Calu3 (cell line): ENCODE data around the gene TNIK. TPM values are rescaled to one million over a fixed set of nuclear protein-coding genes. Genes with fewer than 3 reads are reported as not detected.

Source experiments
- BruUV-seq: library from RNA; stranded (reverse); fragments of 400-500 nt; replicated peaks from 2 replicates; lab custom pipeline; 2021; lab: Mats Ljungman, UMichigan
- CTCF ChIA-PET: fragments of 300-600 bp; sonication (Branson Sonifier 250); formaldehyde crosslinking; loops from one replicate; lab custom pipeline; 2022; ENCODE audit warnings: antibody characterized with exemption; lab: Charles Lee
- DNase-seq: peaks from one replicate; pipeline ENCODE4 v3.0.0; 2022
- H3K27ac Mint-ChIP-seq: one replicate; pipeline ENCODE4 v1.8.0; 2022; ENCODE audit warnings: mixed read lengths; ENCODE audit not compliant: unreplicated experiment
- H3K27me3 Mint-ChIP-seq: one replicate; pipeline ENCODE4 v1.8.0; 2022; ENCODE audit warnings: mixed read lengths; ENCODE audit not compliant: unreplicated experiment
- H3K36me3 Mint-ChIP-seq: one replicate; pipeline ENCODE4 v1.8.0; 2022; ENCODE audit warnings: mild to moderate bottlenecking, moderate library complexity, mixed read lengths; ENCODE audit not compliant: insufficient read depth, unreplicated experiment
- H3K4me1 Mint-ChIP-seq: one replicate; pipeline ENCODE4 v1.8.0; 2022; ENCODE audit warnings: mild to moderate bottlenecking, low read depth, mixed read lengths; ENCODE audit not compliant: unreplicated experiment
- H3K4me3 Mint-ChIP-seq: one replicate; pipeline ENCODE4 v1.8.0; 2022; ENCODE audit warnings: mild to moderate bottlenecking, low read depth, moderate library complexity, mixed read lengths; ENCODE audit not compliant: unreplicated experiment
- H3K9me3 Mint-ChIP-seq: one replicate; pipeline ENCODE4 v1.8.0; 2022; ENCODE audit warnings: low read depth, mixed read lengths; ENCODE audit not compliant: unreplicated experiment
- CTCF ChIP-seq: fragments of 200-600 bp; IDR thresholded peaks from one replicate; pipeline ENCODE4 v1.8.0; 2022; ENCODE audit warnings: antibody characterized with exemption; ENCODE audit not compliant: unreplicated experiment
- intact Hi-C: fragments of 100-400 bp; cut with micrococcal nuclease; formaldehyde crosslinking; loops from one replicate; pipeline ENCODE4 v1.10.0; 2022; ENCODE audit not compliant: unreplicated experiment
- total RNA-seq: library from RNA; stranded (reverse); gene quantifications from 2 replicates; pipeline ENCODE4 v1.2.3, GENCODE V29; 2022

The TNIK gene
- total RNA-seq, 1 experiment from 2014 or later: 19.7 TPM

DNA sequence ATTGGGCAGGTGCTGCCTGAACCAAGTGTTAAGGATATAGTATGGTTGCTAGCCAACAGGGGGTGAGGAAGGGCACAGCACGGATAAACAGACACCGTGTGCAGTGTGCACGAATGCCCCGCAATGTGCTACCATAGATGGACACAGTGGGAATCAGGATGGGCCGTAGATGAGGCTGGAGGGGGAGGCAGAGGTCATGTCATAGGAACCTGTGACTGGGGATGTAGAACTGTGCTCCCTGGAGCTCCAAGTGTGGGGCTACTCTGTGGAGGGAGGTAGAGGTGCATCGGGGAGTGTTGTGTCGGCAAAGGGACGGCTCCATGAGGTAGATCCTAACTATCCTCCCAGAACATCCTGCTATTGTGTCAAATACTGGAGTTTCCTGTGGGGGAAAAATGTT lies 102.5 kb downstream of the TNIK start:
- H3K27me3 Mint-ChIP-seq: no peaks in the 10 kb centered on the region
- H3K9me3 Mint-ChIP-seq: no peaks in the 10 kb centered on the region
- no peak for TF ChIP-seq CTCF
- H3K36me3 Mint-ChIP-seq: peaks cover 8% of the 10 kb centered on the region
- BruUV-seq: no TSS peak
- no peak for DNase-seq
- CTCF ChIA-PET: interaction anchor here (0.7 kb wide), 1 partner anchor 21 kb away, joined by 5 read pairs; no protein-coding TSS in a partner anchor
- no peak overlapping the region for H3K4me3 Mint-ChIP-seq
- peaks cover 73% of the 10 kb centered on the region for H3K4me1 Mint-ChIP-seq
- intact Hi-C loops: loop anchor here (2.0 to 10.0 kb wide), 5 partner anchors 95 to 207 kb away; partner anchors contain the start of gene TNIK
- H3K27ac Mint-ChIP-seq: peak overlapping the region; percentile 78

DNA sequence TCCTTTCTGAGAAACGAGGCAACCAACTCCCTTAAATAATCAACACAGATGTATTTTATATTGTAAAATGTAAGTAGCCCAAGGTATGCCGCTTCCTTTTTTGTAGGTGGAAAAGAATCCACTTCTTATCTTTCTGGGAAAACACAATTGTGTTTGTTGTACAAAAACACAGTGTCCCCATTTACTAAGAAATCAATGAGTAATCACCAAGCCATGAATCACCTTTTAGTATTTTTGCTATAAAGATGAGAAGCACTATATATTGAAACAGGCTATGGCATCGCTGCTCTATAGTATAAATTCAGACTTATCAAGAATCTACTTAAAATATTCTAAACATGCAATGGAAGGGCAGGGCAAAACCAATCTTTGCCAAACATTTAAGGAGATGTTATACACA lies 104.0 kb downstream of the TNIK start:
- H3K36me3 Mint-ChIP-seq: peaks cover 8% of the 10 kb centered on the region
- peaks cover 85% of the 10 kb centered on the region for H3K4me1 Mint-ChIP-seq
- intact Hi-C loops: loop anchor here (2.0 to 10.0 kb wide), 5 partner anchors 94 to 209 kb away; partner anchors contain the start of gene TNIK
- peak overlapping the region; percentile 77 for H3K27ac Mint-ChIP-seq
- no peak for TF ChIP-seq CTCF
- CTCF ChIA-PET: interaction anchor here (0.8 to 0.9 kb wide), 3 partner anchors 9 to 95 kb away, joined by 3 to 5 read pairs (median 4); no protein-coding TSS in a partner anchor
- H3K9me3 Mint-ChIP-seq: no peaks in the 10 kb centered on the region
- H3K27me3 Mint-ChIP-seq: no peaks in the 10 kb centered on the region
- BruUV-seq: no TSS peak
- peak overlapping the region; percentile 39 for H3K4me3 Mint-ChIP-seq
- no peak for DNase-seq

- H3K4me3 Mint-ChIP-seq: peak overlapping the region; percentile 39
- DNase-seq: no peak
- H3K9me3 Mint-ChIP-seq: no peaks in the 10 kb centered on the region
- H3K27ac Mint-ChIP-seq: peak overlapping the region; percentile 77
- peaks cover 88% of the 10 kb centered on the region for H3K4me1 Mint-ChIP-seq
- intact Hi-C loops: loop anchor here (5.0 to 10.0 kb wide), 4 partner anchors 93 to 210 kb away; no protein-coding TSS in a partner anchor
- no TSS peak for BruUV-seq
- CTCF ChIA-PET: interaction anchor here (0.5 to 1.2 kb wide), 3 partner anchors 8 to 76 kb away, joined by 3 read pairs; no protein-coding TSS in a partner anchor
- H3K27me3 Mint-ChIP-seq: no peaks in the 10 kb centered on the region
- H3K36me3 Mint-ChIP-seq: peaks cover 8% of the 10 kb centered on the region
- TF ChIP-seq CTCF: no peak
Measured at GRCh38 chr3:171354706-171355582, 105.3 kb downstream of the TNIK start.

DNA sequence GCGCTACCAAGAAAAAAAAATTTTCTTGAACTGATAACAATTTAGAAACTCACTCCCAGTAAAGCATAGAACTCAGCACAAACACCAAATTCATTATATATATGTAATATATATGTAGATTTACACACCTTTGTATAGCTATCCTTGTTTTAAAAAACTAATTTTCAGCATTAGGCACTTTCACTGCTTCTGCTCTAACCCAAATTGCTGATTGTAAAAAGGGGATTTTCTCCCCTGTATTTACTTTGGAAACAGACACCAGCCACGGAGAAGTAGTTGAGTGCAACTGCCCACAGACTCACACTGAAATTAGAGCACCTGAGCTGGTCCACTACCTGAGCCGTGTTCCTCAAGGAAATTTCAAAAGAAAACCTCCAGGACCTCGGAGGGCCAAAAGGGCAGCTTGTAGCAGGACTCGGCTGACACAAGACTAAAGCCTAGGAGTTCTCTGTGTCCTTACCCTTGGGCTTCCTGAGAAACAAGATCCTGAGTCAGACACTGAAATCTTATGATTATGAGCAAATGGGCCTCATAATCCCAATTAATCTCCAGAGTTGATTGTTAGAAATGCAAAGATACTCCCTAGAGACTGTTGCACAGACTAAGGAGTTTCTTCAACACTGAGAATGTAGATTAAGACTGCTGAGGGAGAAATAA lies 106.0 kb downstream of the TNIK start:
- CTCF ChIA-PET: interaction anchor here (0.6 to 1.2 kb wide), 3 partner anchors 30 to 392 kb away, joined by 3 read pairs; no protein-coding TSS in a partner anchor
- TF ChIP-seq CTCF: no peak
- Mint-ChIP-seq H3K4me1 (peaks cover 81% of the 10 kb centered on the region), H3K27me3 (no peaks in the 10 kb centered on the region), H3K36me3 (peaks cover 8% of the 10 kb centered on the region), H3K27ac (peak overlapping the region; percentile 77), H3K4me3 (peak overlapping the region; percentile 39), H3K9me3 (no peaks in the 10 kb centered on the region)
- DNase-seq: no peak
- intact Hi-C loops: loop anchor here (10.0 kb wide), 1 partner anchor 211 kb away; no protein-coding TSS in a partner anchor
- no TSS peak for BruUV-seq
